Activated CD8-positive, alpha-beta memory T cell treated with anti-CD3 and anti-CD28 coated beads, Interleukin-2, amount 50 U/mL, for 4 hours (primary cell): Measurements from ENCODE around the gene PHC2.

ENCODE experiments used
- DNase-seq: peaks from one replicate; pipeline ENCODE4 v3.0.0-alpha.2; 2020

PHC2 gene

GRCh38 chr1:33430692-33431593 lies at the start of gene PHC2:
Gene PHC2, minus strand, starts transcription at chr1:33431095. Its CDS starts 55,556 bp downstream, at chr1:33375539.
- peak; percentile 90 for DNase-seq

GRCh38 chr1:33477451-33477850 lies 46.6 kb upstream of the PHC2 start:
- no peak for DNase-seq

- DNase-seq = no peak
These were observed 43.0 kb upstream of the PHC2 start for GRCh38 chr1:33473900-33474299.

GRCh38 chr1:33472269-33472980 lies 41.5 kb upstream of the PHC2 start, which contains the start of gene ZSCAN20:
Gene ZSCAN20, plus strand, starts transcription at chr1:33472645. Its CDS starts 6,644 bp downstream, at chr1:33479289.
- DNase-seq = peak; percentile 84

- no peak for DNase-seq
These were observed 40.5 kb upstream of the PHC2 start for GRCh38 chr1:33471416-33471815.

GRCh38 chr1:33470495-33471012 lies 39.7 kb upstream of the PHC2 start:
- DNase-seq = peak; percentile 56

- DNase-seq = no peak
These were observed 38.8 kb upstream of the PHC2 start for GRCh38 chr1:33469691-33470090.

- no peak for DNase-seq
These were observed 38.1 kb upstream of the PHC2 start for GRCh38 chr1:33468967-33469366.

GRCh38 chr1:33468531-33468930 lies 37.6 kb upstream of the PHC2 start:
- no peak for DNase-seq

GRCh38 chr1:33468011-33468410 lies 37.1 kb upstream of the PHC2 start:
- no peak for DNase-seq

- no peak for DNase-seq
These were observed 35.3 kb upstream of the PHC2 start for GRCh38 chr1:33466159-33466558.

GRCh38 chr1:33465316-33465715 lies 34.4 kb upstream of the PHC2 start:
- DNase-seq = no peak

GRCh38 chr1:33464552-33464951 lies 33.7 kb upstream of the PHC2 start:
- no peak for DNase-seq

- DNase-seq = no peak
These were observed 31.7 kb upstream of the PHC2 start for GRCh38 chr1:33462405-33463164.

GRCh38 chr1:33460947-33461629 lies 30.2 kb upstream of the PHC2 start:
- DNase-seq = no peak

GRCh38 chr1:33460144-33460543 lies 29.2 kb upstream of the PHC2 start:
- no peak for DNase-seq

- DNase-seq = no peak
These were observed 28.8 kb upstream of the PHC2 start for GRCh38 chr1:33459691-33460090.

GRCh38 chr1:33456502-33456886 lies 25.6 kb upstream of the PHC2 start:
- DNase-seq = no peak

- DNase-seq = no peak
These were observed 24.9 kb upstream of the PHC2 start for GRCh38 chr1:33455539-33456501.

- DNase-seq = no peak
These were observed 23.9 kb upstream of the PHC2 start for GRCh38 chr1:33454646-33455282.

GRCh38 chr1:33446590-33446989 lies 15.7 kb upstream of the PHC2 start:
- DNase-seq = no peak
